Chondrocyte (in vitro differentiated cells): ENCODE results near the gene GRIN1. TPM values are rescaled to one million over a fixed set of nuclear protein-coding genes. Genes with fewer than 3 reads are reported as not detected.

ENCODE experiments used
- DNase-seq: peaks from one replicate; pipeline ENCODE4 v3.0.0; 2021; ENCODE audit warnings: mixed read lengths, low spot score
- H3K27ac Mint-ChIP-seq: one replicate; pipeline ENCODE4 v1.8.0; 2021; ENCODE audit warnings: mild to moderate bottlenecking, moderate library complexity, mixed read lengths; ENCODE audit not compliant: unreplicated experiment
- H3K27me3 Mint-ChIP-seq: 2 replicates; pipeline ENCODE4 v1.8.0; 2021; ENCODE audit warnings: low read depth, mixed read lengths
- H3K36me3 Mint-ChIP-seq: 2 replicates; pipeline ENCODE4 v1.8.0; 2021; ENCODE audit warnings: low read depth, mixed read lengths
- H3K4me1 Mint-ChIP-seq: 2 replicates; pipeline ENCODE4 v1.8.0; 2021; ENCODE audit warnings: low read depth, mild to moderate bottlenecking, mixed read lengths
- H3K4me3 Mint-ChIP-seq: one replicate; pipeline ENCODE4 v1.8.0; 2021; ENCODE audit warnings: mild to moderate bottlenecking, moderate library complexity, mixed read lengths; ENCODE audit not compliant: unreplicated experiment
- H3K9me3 Mint-ChIP-seq: 2 replicates; pipeline ENCODE4 v1.8.0; 2021; ENCODE audit warnings: low read depth, mixed read lengths
- total RNA-seq: library from RNA; stranded (reverse); gene quantifications from 3 replicates; pipeline ENCODE4 v1.2.1, GENCODE V29; 2021
- TF ChIP-seq, protein P1 (sequence below): fragments of 200-600 bp; sonication (generic); IDR thresholded peaks from 2 replicates; pipeline ENCODE4 v1.5.0; 2021; ENCODE audit warnings: antibody characterized with exemption, mild to moderate bottlenecking, moderate library complexity

Gene GRIN1
- total RNA-seq, 1 donor from 2014 or later = 0.07 TPM

DNA sequence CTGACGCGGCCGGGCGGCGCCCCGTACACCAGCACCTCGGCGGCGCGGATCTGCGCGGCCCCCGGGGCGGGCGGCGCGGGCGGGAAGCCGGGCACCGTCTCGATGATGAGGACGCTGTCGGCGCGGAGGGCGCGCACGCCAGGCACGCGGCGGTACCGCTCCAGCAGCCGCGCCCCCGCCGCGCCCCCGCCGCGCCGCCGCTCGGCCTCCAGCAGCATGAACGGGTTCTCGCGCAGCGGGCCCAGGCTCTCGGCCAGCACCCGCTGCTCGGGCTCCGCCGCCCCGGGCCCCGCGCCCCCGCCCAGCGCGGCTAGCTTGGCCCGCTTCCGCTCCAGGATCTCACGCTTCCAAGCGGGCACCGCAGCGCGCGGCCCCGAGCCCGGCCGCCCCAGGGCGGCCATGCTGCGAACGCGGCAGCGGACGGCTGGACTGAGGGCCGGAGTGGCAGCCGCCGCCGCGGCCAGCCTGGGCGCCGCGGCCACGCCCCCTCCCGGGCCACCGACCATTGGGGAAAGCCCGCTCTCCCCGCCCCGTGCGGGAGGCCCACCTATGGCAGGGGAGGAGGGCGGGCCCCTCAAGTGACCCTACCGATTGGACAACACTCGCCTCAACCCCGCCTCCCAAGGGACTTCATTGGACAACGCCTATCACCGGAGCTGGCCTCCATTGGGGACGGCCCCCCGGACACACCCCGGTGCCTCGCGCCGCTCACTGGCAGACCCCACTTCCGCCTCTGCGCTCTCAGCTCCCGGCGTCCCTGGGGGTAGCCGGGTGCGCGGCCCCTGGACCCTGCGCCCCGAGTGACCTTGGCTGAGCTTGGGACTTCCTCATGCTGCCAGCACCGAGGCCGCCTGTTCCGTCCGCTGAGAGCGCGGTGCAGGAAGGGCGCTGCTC lies 61.6 kb downstream of the GRIN1 start, which contains the start of gene TPRN:
TSS of gene TPRN (minus strand) at position 431 of the 894 bp plus-strand sequence. CDS start at position 401, 30 bp downstream.
- Mint-ChIP-seq H3K4me1 (peaks cover 60% of the 10 kb centered on the region), H3K36me3 (no peaks in the 10 kb centered on the region), H3K27me3 (no peaks in the 10 kb centered on the region), H3K4me3 (peak within 1 kb of the TSS; percentile 87), H3K9me3 (no peaks in the 10 kb centered on the region), H3K27ac (peak within 1 kb of the TSS; percentile 79)
- TF ChIP-seq, protein P1, sequence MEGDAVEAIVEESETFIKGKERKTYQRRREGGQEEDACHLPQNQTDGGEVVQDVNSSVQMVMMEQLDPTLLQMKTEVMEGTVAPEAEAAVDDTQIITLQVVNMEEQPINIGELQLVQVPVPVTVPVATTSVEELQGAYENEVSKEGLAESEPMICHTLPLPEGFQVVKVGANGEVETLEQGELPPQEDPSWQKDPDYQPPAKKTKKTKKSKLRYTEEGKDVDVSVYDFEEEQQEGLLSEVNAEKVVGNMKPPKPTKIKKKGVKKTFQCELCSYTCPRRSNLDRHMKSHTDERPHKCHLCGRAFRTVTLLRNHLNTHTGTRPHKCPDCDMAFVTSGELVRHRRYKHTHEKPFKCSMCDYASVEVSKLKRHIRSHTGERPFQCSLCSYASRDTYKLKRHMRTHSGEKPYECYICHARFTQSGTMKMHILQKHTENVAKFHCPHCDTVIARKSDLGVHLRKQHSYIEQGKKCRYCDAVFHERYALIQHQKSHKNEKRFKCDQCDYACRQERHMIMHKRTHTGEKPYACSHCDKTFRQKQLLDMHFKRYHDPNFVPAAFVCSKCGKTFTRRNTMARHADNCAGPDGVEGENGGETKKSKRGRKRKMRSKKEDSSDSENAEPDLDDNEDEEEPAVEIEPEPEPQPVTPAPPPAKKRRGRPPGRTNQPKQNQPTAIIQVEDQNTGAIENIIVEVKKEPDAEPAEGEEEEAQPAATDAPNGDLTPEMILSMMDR = no peak
- DNase-seq = peak; percentile 100

- Mint-ChIP-seq H3K4me3 (peak overlapping the region; percentile 71), H3K27me3 (no peaks in the 10 kb centered on the region), H3K27ac (peak overlapping the region; percentile 54), H3K9me3 (no peaks in the 10 kb centered on the region), H3K4me1 (peaks cover 68% of the 10 kb centered on the region), H3K36me3 (no peaks in the 10 kb centered on the region)
- TF ChIP-seq, protein P1 = no peak
- DNase-seq = no peak
These were observed 62.4 kb downstream of the GRIN1 start for GRCh38 chr9:137201205-137201868.

DNA sequence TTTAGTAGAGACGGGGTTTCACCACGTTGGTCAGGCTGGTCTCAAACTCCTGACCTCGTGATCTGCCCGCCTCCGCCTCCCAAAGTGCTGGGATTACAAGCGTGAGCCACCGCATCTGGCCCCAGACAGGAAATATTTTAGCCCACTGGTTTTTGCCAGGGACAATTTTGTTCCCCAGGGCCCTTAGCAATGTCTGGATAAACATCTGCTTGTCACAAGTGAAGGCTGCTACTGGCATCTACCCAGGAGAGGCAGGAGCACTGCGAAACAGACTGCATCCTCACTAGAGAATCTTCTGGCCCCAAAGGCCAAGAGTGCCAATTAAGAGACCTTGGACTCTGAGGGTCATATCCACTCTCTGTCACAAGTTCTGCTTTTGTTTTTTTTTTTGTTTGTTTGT lies 64.0 kb downstream of the GRIN1 start:
- Mint-ChIP-seq H3K27ac (peak overlapping the region; percentile 27), H3K4me3 (peak overlapping the region; percentile 38), H3K4me1 (peaks cover 73% of the 10 kb centered on the region), H3K36me3 (peaks cover 2% of the 10 kb centered on the region), H3K27me3 (no peaks in the 10 kb centered on the region), H3K9me3 (no peaks in the 10 kb centered on the region)
- DNase-seq = no peak
- TF ChIP-seq, protein P1 = no peak

DNA sequence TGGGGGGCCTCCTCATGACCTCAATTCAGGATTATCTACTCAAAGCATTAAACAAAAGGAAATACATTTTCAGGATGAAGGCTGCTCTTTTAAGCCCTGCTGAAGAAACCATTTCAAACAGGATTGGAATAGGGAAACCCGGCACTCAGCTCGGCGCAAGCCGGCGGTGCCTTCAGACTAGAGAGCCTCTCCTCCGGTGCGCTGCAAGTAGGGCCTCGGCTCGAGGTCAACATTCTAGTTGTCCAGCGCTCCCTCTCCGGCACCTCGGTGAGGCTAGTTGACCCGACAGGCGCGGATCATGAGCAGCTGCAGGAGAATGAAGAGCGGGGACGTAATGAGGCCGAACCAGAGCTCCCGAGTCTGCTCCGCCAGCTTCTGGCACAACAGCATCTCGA lies 65.8 kb downstream of the GRIN1 start:
- TF ChIP-seq, protein P1 = no peak
- peaks cover 58% of the 10 kb centered on the region for H3K4me1 Mint-ChIP-seq
- peak overlapping the region; percentile 91 for H3K4me3 Mint-ChIP-seq
- no peaks in the 10 kb centered on the region for H3K27me3 Mint-ChIP-seq
- no peak for DNase-seq
- peaks cover 4% of the 10 kb centered on the region for H3K36me3 Mint-ChIP-seq
- H3K27ac Mint-ChIP-seq = peak overlapping the region; percentile 87
- H3K9me3 Mint-ChIP-seq = no peaks in the 10 kb centered on the region
